K562 (cell line): Measurements from ENCODE around the gene EZH1. TPM values are rescaled to one million over a fixed set of nuclear protein-coding genes. Genes with fewer than 3 reads are reported as not detected.

Experiments
- ARID1B ChIP-seq: fragments of 450-650 bp; IDR thresholded peaks from 2 replicates; pipeline ENCODE4 v1.6.1; 2016; ENCODE audit warnings: antibody characterized with exemption, mild to moderate bottlenecking, inconsistent platforms
- GTF2B ChIP-seq: IDR thresholded peaks from 2 replicates; pipeline ENCODE4 v1.6.1; 2011; ENCODE audit not compliant: insufficient read length; ENCODE audit errors: extremely low read depth
- KAT8 ChIP-seq: fragments of 450-650 bp; IDR thresholded peaks from 2 replicates; pipeline ENCODE4 v1.6.1; 2016; ENCODE audit warnings: low read depth, mild to moderate bottlenecking
- MYBL2 ChIP-seq, 2 experiments: fragments of 450-650 bp in 1 of 2; sonication (generic) in 1 of 2; formaldehyde crosslinking in 1 of 2; IDR thresholded peaks; 2 replicates each; pipeline versions ENCODE4 v1.6.1 to v1.8.1; 2017 to 2022; ENCODE audit warnings: borderline replicate concordance in 1 of 2, inconsistent platforms in 1 of 2, low read depth in 1 of 2, mild to moderate bottlenecking in 1 of 2, missing genetic modification reagents in 1 of 2, moderate library complexity in 1 of 2
- NR3C1 ChIP-seq: sonication (generic); formaldehyde crosslinking; IDR thresholded peaks from 2 replicates; pipeline ENCODE4 v1.8.1; 2022; ENCODE audit warnings: missing genetic modification reagents
- OTX1 ChIP-seq: fragments of 450-650 bp; formaldehyde crosslinking; IDR thresholded peaks from 2 replicates; pipeline ENCODE4 v1.4.0; 2022; ENCODE audit warnings: mild to moderate bottlenecking
- PCBP2 ChIP-seq: fragments of 200-400 bp; formaldehyde crosslinking; IDR thresholded peaks from 2 replicates; pipeline ENCODE4 v1.6.1; 2018; ENCODE audit warnings: low read length, low read depth, mild to moderate bottlenecking, moderate library complexity; ENCODE audit not compliant: poor library complexity, severe bottlenecking
- RBM34 ChIP-seq: fragments of 200-400 bp; formaldehyde crosslinking; IDR thresholded peaks from 2 replicates; pipeline ENCODE4 v1.6.1; 2018; ENCODE audit warnings: low read length, borderline replicate concordance; ENCODE audit not compliant: insufficient read depth
- SNRNP70 ChIP-seq: fragments of 200-400 bp; formaldehyde crosslinking; optimal IDR thresholded peaks from 2 replicates; pipeline ENCODE3; 2017; ENCODE audit warnings: low read depth, low read length
- SOX6 ChIP-seq: fragments of 450-650 bp; IDR thresholded peaks from 2 replicates; pipeline ENCODE4 v1.6.1; 2014; ENCODE audit warnings: mild to moderate bottlenecking
- SRF ChIP-seq, 2 experiments: fragments of 250-450, 450-650 bp in 1 of 2; sonication (Bioruptor Pico) in 1 of 2; sonication (generic) in 1 of 2; formaldehyde crosslinking; IDR thresholded peaks; 2 replicates each; pipeline versions ENCODE4 v1.5.0 to v1.5.1; 2020 to 2022; ENCODE audit warnings: mild to moderate bottlenecking in 1 of 2, missing genetic modification reagents in 1 of 2
- SRSF1 ChIP-seq: fragments of 200-400 bp; formaldehyde crosslinking; IDR thresholded peaks from 2 replicates; pipeline ENCODE4 v1.6.1; 2017; ENCODE audit warnings: mild to moderate bottlenecking, low read depth, low read length, moderate library complexity
- STAT6 ChIP-seq: sonication (generic); formaldehyde crosslinking; IDR thresholded peaks from 2 replicates; pipeline ENCODE4 v1.8.1; 2023; ENCODE audit warnings: mild to moderate bottlenecking, missing genetic modification reagents
- TBP ChIP-seq: optimal IDR thresholded peaks from 2 replicates; pipeline ENCODE3; 2011; ENCODE audit warnings: low read depth, low read length, improper control_type of control experiment
- ZKSCAN8 ChIP-seq: fragments of 200-800 bp; sonication (Bioruptor generic); IDR thresholded peaks from 2 replicates; pipeline ENCODE4 v1.6.1; 2016; ENCODE audit warnings: missing genetic modification characterization, missing compliant biosample characterization
- ZNF518B ChIP-seq: fragments of 250-450 bp; sonication (Bioruptor Pico); IDR thresholded peaks from 2 replicates; pipeline ENCODE4 v1.5.0; 2021; ENCODE audit warnings: mild to moderate bottlenecking, moderate library complexity
- ZNF639 ChIP-seq, 2 experiments: fragments of 200-800 bp in 1 of 2; sonication (Bioruptor generic) in 1 of 2; sonication (generic) in 1 of 2; formaldehyde crosslinking in 1 of 2; IDR thresholded peaks in 1 of 2; conservative IDR thresholded peaks in 1 of 2; 2 replicates each; pipeline versions ENCODE4 v1.5.0 to v1.6.1; 2016 to 2020; ENCODE audit warnings: missing compliant biosample characterization in 1 of 2, missing genetic modification characterization in 1 of 2, missing genetic modification reagents in 1 of 2
- ZNF830 ChIP-seq: fragments of 250-450 bp; sonication (Bioruptor Pico); IDR thresholded peaks from 2 replicates; pipeline ENCODE4 v1.5.0; 2021; ENCODE audit warnings: mild to moderate bottlenecking
- polyA plus RNA-seq, 8 experiments: library from polyadenylated mRNA; depleted of rRNA in 4 of 8; stranded (reverse) in 5 of 8; unstranded in 3 of 8; fragments of >200 nt; fragmentation: Nextera tagmentation in 2 of 8; fragmentation: Illumina TruSeq in 1 of 8; extraction: Ambion mirVana in 2 of 8; extraction: Trizol in 1 of 8; gene quantifications; 2 replicates each; pipeline versions ENCODE4 v1.2.1 to v1.2.3, GENCODE V29; 2011 to 2014; ENCODE audit warnings: inconsistent platforms in 1 of 8, missing spikeins in 1 of 8
- total RNA-seq, 7 experiments: library from RNA; depleted of rRNA in 6 of 7; stranded (reverse); fragments of >200 nt in 6 of 7; fragmentation: Illumina TruSeq in 2 of 7; extraction: Trizol in 2 of 7; gene quantifications; 2 replicates each; pipeline versions ENCODE4 v1.2.1 to v1.2.3, GENCODE V29; 2011 to 2021; ENCODE audit warnings: low replicate concordance in 1 of 7

The EZH1 gene
- total and polyA plus RNA-seq, 9 of the 15 experiments (the other 6 are each of a cell fraction or from before 2014, with no cell fraction given) = 8.6 to 40.8 (median 22.9) TPM

- TF ChIP-seq PCBP2 = no peak
- peak; percentile 85 for TF ChIP-seq SOX6
- no peak for TF ChIP-seq SNRNP70
- TF ChIP-seq TBP = peak; percentile 71
- TF ChIP-seq ZNF518B = no peak
- TF ChIP-seq ARID1B = peak; percentile 40; the same call in 1 of the 2 replicates
- TF ChIP-seq STAT6 (CRISPR knock-in tag) = no peak
- TF ChIP-seq OTX1 = no peak
- TF ChIP-seq ZNF830 (CRISPR knock-in tag) = no peak
- no peak for TF ChIP-seq GTF2B
- TF ChIP-seq NR3C1 = no peak
- no peak for TF ChIP-seq MYBL2 (IDR thresholded peaks at IDR 0.05; ENCODE audit: low read depth)
- no peak for TF ChIP-seq MYBL2 (CRISPR knock-in tag; IDR thresholded peaks at IDR 0.05; ENCODE audit: borderline replicate concordance)
- no peak for TF ChIP-seq KAT8
- no peak for TF ChIP-seq ZKSCAN8 (CRISPR knock-in tag)
- TF ChIP-seq RBM34 = no peak
- TF ChIP-seq SRF (CRISPR knock-in tag; IDR thresholded peaks at IDR 0.05) = no peak
- TF ChIP-seq SRSF1 = no peak
- TF ChIP-seq ZNF639 (CRISPR knock-in tag; conservative IDR thresholded peaks at IDR 0.05 in 1 of 2, IDR thresholded peaks at IDR 0.05 in 1 of 2) = peak in 1 of 2 experiments; percentile 35; a peak in 1 of 4 replicates
Observed at GRCh38 chr17:42677921-42678781, 66.7 kb downstream of the EZH1 start (continued).
